ENCODE results near the gene PIK3R3. TPM values are rescaled to one million over a fixed set of nuclear protein-coding genes. Genes with fewer than 3 reads are reported as not detected.

The PIK3R3 gene
- 13.1 and 20.6 TPM in 2 replicates for total RNA-seq (2014; rRNA removed; shearing (Covaris generic))

- DNase-seq (ENCODE audit: low read depth) = peak; percentile 99
Observed at GRCh38 chr1:46132529-46133180, at the start of gene PIK3R3. PIK3R3 (minus strand) TSS chr1:46132629; CDS start chr1:46131952, 677 bp downstream.

GRCh38 chr1:46181343-46182260, 49.2 kb upstream of the PIK3R3 start:
- DNase-seq (ENCODE audit: low read depth) = peak; percentile 89

- peak; percentile 20 for DNase-seq (ENCODE audit: low read depth)
Observed at GRCh38 chr1:46180082-46180616, 47.7 kb upstream of the PIK3R3 start.

- DNase-seq (ENCODE audit: low read depth) = peak; percentile 90
Observed at GRCh38 chr1:46179138-46180081, 47.0 kb upstream of the PIK3R3 start.

GRCh38 chr1:46176211-46176865, 43.9 kb upstream of the PIK3R3 start, which contains the start of gene P3R3URF:
P3R3URF (minus strand) TSS chr1:46176488; CDS start chr1:46176471, 17 bp downstream.
- no peak for DNase-seq (ENCODE audit: low read depth)

GRCh38 chr1:46175243-46175642, 42.8 kb upstream of the PIK3R3 start:
- DNase-seq (ENCODE audit: low read depth) = no peak

- DNase-seq (ENCODE audit: low read depth) = peak; percentile 69
Observed at GRCh38 chr1:46174448-46175231, 42.2 kb upstream of the PIK3R3 start, which contains the start of gene TSPAN1. TSPAN1 (plus strand) TSS chr1:46175087; CDS start chr1:46181108, 6,021 bp downstream.

GRCh38 chr1:46173361-46173856, 41.0 kb upstream of the PIK3R3 start:
- peak; percentile 50 for DNase-seq (ENCODE audit: low read depth)

- no peak for DNase-seq (ENCODE audit: low read depth)
Observed at GRCh38 chr1:46172321-46172720, 39.9 kb upstream of the PIK3R3 start.

- DNase-seq (ENCODE audit: low read depth) = peak; percentile 40
Observed at GRCh38 chr1:46171871-46172270, 39.4 kb upstream of the PIK3R3 start.

- DNase-seq (ENCODE audit: low read depth) = peak; percentile 75
Observed at GRCh38 chr1:46171351-46171750, 38.9 kb upstream of the PIK3R3 start.

- DNase-seq (ENCODE audit: low read depth) = no peak
Observed at GRCh38 chr1:46169811-46170454, 37.5 kb upstream of the PIK3R3 start.

GRCh38 chr1:46168477-46168876, 36.0 kb upstream of the PIK3R3 start:
- DNase-seq (ENCODE audit: low read depth) = no peak

GRCh38 chr1:46166521-46167462, 34.4 kb upstream of the PIK3R3 start:
- DNase-seq (ENCODE audit: low read depth) = no peak

- no peak for DNase-seq (ENCODE audit: low read depth)
Observed at GRCh38 chr1:46160212-46160611, 27.8 kb upstream of the PIK3R3 start.

- no peak for DNase-seq (ENCODE audit: low read depth)
Observed at GRCh38 chr1:46159516-46159915, 27.1 kb upstream of the PIK3R3 start.

GRCh38 chr1:46158312-46159281, 26.2 kb upstream of the PIK3R3 start:
- DNase-seq (ENCODE audit: low read depth) = no peak
